ENCODE measurements around the gene FGF8. TPM values are rescaled to one million over a fixed set of nuclear protein-coding genes. Genes with fewer than 3 reads are reported as not detected.

FGF8 gene
- 0.68 TPM in 1 of 2 replicates, not detected in the other for total RNA-seq

GRCh38 chr10:101775273-101776160 lies at the start of gene FGF8:
FGF8 (minus strand) TSS chr10:101776114; CDS start chr10:101775900, 214 bp downstream.

GRCh38 chr10:101818119-101818871 lies 42.4 kb upstream of the FGF8 start, which contains the start of gene OGA:
OGA (minus strand) TSS chr10:101818444; CDS start chr10:101818022, 422 bp downstream.

GRCh38 chr10:101782811-101783735 lies 7.2 kb upstream of the FGF8 start, which contains the start of gene NPM3:
NPM3 (minus strand) TSS chr10:101783446; CDS start chr10:101783390, 56 bp downstream.

Other genes with a start within 250 kb of the FGF8 start
- 7.2 and 12.5 TPM in 2 replicates for gene POLL, start 187.9 kb downstream of the FGF8 start, total RNA-seq
- 11.6 and 22.0 TPM in 2 replicates for gene DPCD, start 187.8 kb downstream of the FGF8 start, total RNA-seq
- 40.0 and 51.9 TPM in 2 replicates for gene FBXW4, start 80.9 kb downstream of the FGF8 start, total RNA-seq
- 84.9 and 140 TPM in 2 replicates for gene NPM3, start 7.3 kb upstream of the FGF8 start, total RNA-seq
- gene OGA, start 42.3 kb upstream of the FGF8 start, total RNA-seq = 125 and 169 TPM in 2 replicates
- gene KCNIP2, start 67.7 kb upstream of the FGF8 start, total RNA-seq = 0.34 and 0.57 TPM in 2 replicates